ENCODE measurements around the gene BBS12.
A peak's percentile ranks its signal among the peaks of the same experiment; 100 is the strongest.

BBS12 gene

GRCh38 chr4:122716825-122717448 is 15.6 kb upstream of the BBS12 start:
- DNase-seq: peak; percentile 4

- no peak for DNase-seq
Measured at GRCh38 chr4:122718281-122718680, 14.2 kb upstream of the BBS12 start.

- DNase-seq: no peak
Measured at GRCh38 chr4:122722256-122722655, 10.2 kb upstream of the BBS12 start.

GRCh38 chr4:122728856-122729255 is 3.6 kb upstream of the BBS12 start:
- DNase-seq: no peak

- DNase-seq: no peak
Measured at GRCh38 chr4:122731676-122732075, 828 bp upstream of the BBS12 start.

GRCh38 chr4:122733787-122734120 is 1.2 kb downstream of the BBS12 start:
- no peak for DNase-seq

GRCh38 chr4:122739174-122739573 is 6.7 kb downstream of the BBS12 start:
- DNase-seq: no peak

GRCh38 chr4:122742933-122743829 is 10.7 kb downstream of the BBS12 start:
- DNase-seq: no peak

GRCh38 chr4:122744229-122744628 is 11.7 kb downstream of the BBS12 start:
- DNase-seq: no peak

- no peak for DNase-seq
Measured at GRCh38 chr4:122746485-122746965, 14.0 kb downstream of the BBS12 start.

- no peak for DNase-seq
Measured at GRCh38 chr4:122747068-122747467, 14.6 kb downstream of the BBS12 start.

- DNase-seq: no peak
Measured at GRCh38 chr4:122747883-122748282, 15.4 kb downstream of the BBS12 start.

GRCh38 chr4:122749704-122750454 is 17.4 kb downstream of the BBS12 start:
- no peak for DNase-seq

GRCh38 chr4:122755675-122756074 is 23.2 kb downstream of the BBS12 start:
- no peak for DNase-seq

- DNase-seq: no peak
Measured at GRCh38 chr4:122758033-122758432, 25.5 kb downstream of the BBS12 start.

- DNase-seq: no peak
Measured at GRCh38 chr4:122759639-122760310, 27.3 kb downstream of the BBS12 start.

- DNase-seq: no peak
Measured at GRCh38 chr4:122762520-122762919, 30.0 kb downstream of the BBS12 start.

GRCh38 chr4:122762966-122763716 is 30.6 kb downstream of the BBS12 start:
- DNase-seq: no peak

GRCh38 chr4:122764071-122764820 is 31.7 kb downstream of the BBS12 start:
- no peak for DNase-seq

GRCh38 chr4:122764821-122765215 is 32.3 kb downstream of the BBS12 start:
- DNase-seq: no peak

GRCh38 chr4:122765692-122766352 is 33.3 kb downstream of the BBS12 start:
- no peak for DNase-seq
